Stimulated activated CD8-positive, alpha-beta memory T cell treated with anti-CD3 and anti-CD28 coated beads, Interleukin-12 subunit alpha, Interleukin-12 subunit beta, amount 100 ng/mL, for 1 hour (primary cell): ENCODE data around the gene ATP6V1G2.
"Not testable (repeated sequence)": the region's sequence is repeated elsewhere in the genome, so short reads cannot be mapped to it uniquely, and the experiment has no call there.

Experiments
- DNase-seq: peaks from one replicate; pipeline ENCODE4 v3.0.0-alpha.2; 2020; ENCODE audit warnings: low read depth

ATP6V1G2 gene

DNA sequence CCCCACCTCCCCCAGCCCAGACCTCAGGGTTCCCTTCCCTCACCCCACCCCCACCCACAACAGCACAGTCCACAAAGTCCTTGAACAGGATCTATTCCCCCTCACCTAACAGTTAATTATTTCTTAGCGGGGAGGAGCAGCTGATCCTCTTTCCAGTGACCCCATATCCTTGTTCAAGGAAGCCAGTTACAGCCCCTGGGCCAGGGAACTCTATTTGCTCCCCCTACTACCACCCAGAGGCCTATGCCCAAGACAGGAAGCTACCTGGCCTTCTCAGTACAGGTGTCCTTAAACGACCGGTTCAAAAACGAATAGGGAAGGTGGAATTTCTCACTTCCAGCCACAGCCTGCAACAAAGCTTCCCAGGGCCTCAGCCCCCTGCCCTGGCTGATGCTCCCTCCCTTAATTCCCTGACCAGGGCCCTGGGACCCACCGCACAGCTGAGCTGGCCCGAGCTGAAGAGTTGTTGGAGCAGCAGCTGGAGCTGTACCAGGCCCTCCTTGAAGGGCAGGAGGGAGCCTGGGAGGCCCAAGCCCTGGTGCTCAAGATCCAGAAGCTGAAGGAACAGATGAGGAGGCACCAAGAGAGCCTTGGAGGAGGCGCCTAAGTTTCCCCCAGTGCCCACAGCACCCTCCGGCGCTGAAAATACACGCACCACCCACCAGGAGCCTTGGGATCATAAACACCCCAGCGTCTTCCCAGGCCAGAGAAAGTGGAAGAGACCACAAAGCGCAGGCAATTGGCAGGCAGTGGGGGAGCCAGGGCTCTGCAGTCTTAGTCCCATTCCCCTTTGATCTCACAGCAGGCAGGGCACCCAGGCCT, 16.9 kb downstream of the ATP6V1G2 start:
- no peak for DNase-seq

DNA sequence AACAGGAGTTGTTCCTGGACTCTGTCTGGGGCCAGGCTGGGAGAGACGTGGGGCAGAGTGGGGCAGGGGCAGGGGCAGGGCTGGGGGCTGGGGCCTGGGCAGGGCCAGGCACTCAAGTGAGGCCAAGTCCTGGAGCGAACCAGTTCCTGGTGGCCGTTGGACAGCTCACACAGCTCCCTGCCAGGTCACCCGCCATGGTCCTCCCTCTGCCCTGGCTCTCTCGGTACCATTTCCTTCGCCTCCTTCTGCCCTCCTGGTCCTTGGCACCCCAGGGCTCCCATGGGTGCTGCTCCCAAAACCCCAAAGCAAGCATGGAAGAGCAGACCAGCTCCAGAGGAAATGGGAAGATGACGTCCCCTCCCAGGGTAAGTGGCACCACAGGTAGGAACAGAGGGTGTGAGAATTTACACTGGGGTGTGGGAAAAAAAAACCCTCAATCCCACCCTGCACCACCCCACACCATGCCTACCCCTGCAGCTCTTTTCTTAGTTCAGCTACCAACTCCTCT, 17.5 kb downstream of the ATP6V1G2 start, which contains the start of gene MCCD1:
Gene MCCD1 (plus strand): TSS at position 142 of the 508 bp plus-strand sequence. CDS start 53 bp downstream, at position 195.
- DNase-seq = no peak

DNA sequence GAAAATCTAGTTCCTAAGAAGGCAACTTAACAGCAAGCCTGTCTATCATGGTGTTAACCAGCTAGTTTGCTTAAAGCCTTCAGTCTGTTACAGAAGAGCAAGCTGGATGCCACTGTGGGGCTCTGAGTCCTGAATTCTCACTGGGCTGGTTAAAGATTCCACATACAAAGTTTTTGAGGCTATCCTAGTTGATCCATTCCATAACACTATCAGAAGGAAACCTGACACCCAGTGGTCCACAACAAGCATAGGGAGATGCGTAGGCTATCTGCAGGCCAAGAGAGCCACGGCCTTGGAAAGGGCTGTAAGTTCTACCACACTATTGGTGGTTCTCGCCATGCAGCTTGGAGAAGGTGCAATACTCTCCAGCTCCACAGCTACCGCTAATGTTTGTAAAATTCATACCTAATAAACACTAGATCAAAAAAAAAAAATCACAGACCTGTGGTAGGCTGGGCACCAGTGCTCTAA, 18.1 kb downstream of the ATP6V1G2 start:
- no peak for DNase-seq

DNA sequence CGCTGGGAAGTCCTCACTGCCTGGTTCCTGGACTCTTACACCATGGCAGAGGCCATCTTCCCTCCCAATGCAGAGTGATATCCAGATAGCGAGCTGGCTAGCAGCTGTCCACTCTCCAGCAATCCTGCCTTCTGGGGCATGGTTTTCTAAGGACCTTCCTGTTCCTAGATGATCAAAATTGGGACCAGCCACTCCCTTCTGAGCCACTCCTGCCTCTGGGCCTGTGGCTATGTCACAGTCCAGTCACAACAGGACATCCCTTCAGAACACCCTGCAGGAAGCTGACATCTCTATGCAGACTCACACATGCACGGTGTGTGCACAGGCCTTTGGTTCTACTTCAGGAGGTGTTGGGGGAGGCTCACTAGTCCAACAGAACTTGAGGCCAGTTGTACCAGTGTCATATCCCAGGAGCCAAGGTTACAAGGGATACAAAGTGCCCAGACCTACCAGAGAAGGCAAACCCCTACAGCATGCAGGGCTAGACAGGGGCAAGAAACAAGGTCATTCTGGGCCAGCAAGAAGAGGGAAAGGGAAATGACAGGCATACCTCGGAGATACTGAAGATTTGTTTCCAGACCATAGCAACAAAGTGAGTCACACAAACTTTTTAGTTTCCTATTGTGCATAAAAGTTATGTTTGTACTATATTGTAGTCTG, 20.3 kb downstream of the ATP6V1G2 start:
- DNase-seq = no peak

DNA sequence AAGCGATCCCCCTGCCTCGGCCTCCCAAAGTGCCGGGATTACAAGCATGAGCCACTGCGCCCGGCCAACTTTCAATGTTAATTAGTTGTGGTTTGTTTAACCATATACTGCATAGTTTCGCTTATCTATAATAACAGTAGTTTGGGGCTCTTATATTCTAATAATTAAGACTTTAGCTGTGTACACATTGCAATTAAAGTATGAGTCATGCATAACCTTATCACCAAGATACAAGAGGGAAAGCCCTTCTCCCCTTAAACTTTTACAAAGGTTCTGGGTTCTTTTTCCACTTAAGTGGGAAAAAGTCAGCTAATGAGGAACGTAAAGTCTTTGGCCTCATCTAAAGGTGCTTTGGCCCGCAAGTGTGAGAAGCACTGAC, 20.9 kb downstream of the ATP6V1G2 start:
- no peak for DNase-seq

DNA sequence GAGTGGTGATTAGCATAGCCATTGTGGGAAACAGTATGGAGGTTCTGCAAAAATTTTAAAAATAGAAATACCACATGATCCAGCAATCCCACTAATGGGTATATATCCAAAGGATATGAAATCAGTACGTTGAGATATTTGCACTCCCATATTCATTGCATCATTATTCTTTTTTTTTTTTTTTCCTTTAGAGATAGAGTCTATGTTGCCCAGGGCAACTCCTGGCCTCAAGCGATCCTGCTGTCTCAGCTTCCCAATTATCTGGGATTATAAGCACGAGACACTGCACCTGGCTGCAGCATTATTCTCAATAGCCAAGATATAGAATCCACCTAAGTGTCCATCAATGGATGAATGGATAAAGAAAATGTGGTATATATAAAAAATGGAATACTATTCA, 24.6 kb downstream of the ATP6V1G2 start:
- no peak for DNase-seq

DNA sequence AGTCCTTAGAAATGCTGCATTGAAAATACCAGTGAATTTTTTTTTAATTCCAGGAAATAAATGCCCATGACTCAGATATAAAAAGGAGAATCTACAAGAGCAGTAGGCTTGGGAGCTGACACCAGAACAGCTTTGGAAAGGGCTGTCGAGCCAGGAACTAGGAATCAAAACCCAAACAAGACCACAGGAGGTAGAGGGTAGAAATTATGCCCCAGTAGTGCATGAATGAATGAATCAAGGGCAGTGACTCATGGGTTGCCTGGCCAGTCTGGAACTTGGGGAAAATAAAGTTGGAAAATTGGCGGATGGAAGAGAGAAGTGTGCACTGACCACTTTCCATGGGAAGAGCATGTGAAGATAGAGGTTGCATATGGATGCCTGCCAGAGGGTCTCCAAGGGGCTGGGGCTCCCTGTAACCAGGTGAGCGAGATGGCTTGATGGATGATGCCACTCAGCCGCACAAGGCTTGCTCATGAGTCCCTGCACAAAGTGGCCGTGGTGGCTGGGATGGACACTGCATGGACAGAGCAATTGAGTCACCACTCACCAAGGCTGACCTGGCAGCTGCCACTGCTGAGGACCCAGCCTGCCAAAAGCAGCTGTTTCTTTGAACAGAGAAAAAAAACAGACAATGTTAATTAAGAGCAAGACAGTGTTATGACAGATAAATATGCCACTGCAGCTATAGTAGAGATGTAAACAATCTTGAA, 32.8 kb downstream of the ATP6V1G2 start:
- DNase-seq = no peak

DNA sequence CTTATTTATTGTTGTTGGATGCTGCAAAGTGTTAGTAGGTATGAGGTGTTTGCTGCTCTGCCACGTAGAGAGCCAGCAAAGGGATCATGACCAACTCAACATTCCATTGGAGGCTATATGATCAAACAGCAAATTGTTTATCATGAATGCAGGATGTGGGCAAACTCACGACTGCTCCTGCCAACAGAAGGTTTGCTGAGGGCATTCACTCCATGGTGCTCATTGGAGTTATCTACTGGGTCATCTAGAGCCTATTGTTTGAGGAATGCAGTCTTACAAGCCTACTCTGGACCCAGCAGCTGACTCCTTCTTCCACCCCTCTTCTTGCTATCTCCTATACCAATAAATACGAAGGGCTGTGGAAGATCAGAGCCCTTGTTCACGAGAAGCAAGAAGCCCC, 36.4 kb downstream of the ATP6V1G2 start:
- no peak for DNase-seq

DNA sequence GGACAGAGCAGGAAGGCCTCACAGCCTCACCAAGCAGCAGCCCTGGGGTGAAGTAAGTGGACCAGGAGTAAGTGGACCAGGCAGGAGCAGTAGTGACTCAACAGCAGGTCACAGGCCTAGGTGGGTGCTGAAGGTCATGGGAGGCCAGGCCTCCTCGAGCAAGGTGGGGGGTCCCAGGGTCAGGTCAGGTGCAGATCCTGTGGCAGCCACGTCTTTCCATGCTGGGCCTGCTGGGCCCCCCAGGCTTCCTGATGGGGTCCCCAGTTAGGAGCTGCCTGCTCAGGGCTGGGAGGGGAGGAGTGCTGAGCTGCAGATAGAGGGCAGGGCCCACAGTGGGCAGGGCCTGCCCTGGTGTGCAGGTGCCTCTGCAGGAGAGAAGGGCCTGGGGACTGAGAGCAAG, 37.4 kb downstream of the ATP6V1G2 start:
- DNase-seq = not testable (repeated sequence)

DNA sequence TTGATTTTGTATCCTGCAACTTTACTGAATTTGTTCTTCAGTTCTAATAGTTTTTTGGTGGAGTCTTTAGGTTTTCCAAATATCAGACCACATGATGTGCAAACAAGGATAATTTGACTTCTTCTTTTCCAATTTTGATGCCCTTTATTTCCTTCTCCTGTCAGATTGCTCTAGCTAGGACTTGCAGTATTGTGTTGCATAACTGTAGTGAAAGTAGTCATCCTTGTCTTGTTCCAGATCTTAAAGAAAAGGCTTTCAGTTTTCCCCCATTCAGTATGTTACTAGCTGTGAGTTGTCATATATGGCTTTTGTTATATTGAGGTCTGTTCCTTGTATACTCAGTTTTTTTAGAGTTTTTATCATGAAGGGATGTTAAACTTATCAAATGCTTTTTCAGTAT, 43.8 kb downstream of the ATP6V1G2 start:
- DNase-seq = no peak

DNA sequence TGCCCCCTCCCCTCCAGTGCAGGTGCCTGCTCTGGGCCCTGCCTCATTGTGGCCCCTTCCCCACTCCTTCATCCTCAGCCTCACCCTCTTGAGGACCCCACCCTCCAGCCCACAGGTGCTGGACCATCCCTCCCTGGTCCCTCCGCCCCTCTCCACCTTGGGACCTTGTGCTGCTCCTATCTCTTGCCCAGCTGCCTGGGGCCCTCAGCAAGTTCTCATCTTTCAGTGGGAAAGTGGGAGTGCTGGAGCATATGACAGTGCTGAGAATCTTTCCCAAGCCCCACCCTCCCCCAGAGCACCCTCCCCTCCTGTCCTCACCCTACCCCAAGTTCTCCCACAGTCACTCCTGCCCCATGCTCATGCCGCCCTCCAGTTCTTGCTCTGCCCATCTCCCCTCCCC, 46.8 kb downstream of the ATP6V1G2 start:
- not testable (repeated sequence) for DNase-seq

DNA sequence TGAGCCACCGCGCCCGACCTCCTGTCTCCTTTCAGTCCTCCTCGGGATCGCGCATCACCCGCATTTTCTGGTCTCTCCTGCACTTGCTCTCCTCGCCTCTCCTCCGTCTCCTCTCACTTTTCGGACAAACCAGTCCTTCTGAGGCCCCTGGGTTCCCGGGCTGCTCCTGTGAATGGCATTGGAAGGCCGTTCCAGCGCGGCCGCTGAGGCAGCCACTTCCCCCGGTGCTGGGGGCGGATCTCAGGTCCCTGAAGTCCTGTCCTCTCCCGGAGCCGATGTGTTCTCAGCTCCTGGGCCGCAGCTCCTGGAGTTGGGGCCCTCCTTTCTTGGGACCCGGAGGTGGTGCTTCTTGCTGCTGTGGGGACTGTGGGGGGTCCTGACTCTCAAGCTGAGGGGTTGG, 47.7 kb downstream of the ATP6V1G2 start:
- no peak for DNase-seq

DNA sequence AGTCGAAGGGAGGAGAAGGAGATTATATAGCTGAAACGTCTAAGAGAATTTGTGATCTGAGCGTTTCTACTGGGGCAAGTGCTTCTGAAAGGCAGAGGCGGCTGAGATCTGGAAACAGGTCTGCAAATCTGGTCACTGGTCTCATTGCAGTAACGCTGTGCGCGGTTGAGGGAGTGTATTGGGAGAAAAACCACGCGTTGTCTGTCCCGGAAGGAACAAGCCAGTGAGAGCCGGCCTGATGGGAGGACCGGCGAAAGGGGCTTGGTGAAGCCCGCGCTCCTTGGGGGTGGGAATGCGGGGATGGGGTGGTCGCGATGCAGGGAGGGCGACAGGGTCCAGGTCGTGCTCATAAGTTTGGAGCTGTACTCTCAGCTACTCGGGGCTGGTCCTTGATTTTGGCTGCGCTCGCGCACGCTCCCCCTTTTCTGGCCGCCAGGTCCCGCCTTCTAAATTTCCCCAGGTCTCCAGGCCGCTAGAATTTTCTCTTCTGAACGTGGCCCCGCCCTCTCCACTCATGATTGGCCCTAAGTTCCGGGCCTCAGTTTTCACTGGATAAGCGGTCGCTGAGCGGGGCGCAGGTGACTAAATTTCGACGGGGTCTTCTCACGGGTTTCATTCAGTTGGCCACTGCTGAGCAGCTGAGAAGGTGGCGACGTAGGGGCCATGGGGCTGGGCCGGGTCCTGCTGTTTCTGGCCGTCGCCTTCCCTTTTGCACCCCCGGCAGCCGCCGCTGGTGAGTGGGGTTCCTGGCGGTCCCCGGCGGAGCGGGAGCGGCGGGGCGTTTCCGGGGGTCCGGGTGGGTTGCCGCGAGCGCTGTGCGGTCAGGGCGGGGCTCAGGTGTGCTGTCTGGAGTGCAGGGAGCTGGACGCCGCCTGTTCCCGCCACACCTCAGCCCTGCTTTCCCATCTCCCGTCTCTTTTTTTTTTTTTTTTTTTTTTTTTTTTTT, 48.6 kb downstream of the ATP6V1G2 start, which contains the start of gene MICB:
Gene MICB (plus strand): TSS at position 615 of the 946 bp plus-strand sequence. CDS start 49 bp downstream, at position 664.
- DNase-seq = peak; percentile 76

DNA sequence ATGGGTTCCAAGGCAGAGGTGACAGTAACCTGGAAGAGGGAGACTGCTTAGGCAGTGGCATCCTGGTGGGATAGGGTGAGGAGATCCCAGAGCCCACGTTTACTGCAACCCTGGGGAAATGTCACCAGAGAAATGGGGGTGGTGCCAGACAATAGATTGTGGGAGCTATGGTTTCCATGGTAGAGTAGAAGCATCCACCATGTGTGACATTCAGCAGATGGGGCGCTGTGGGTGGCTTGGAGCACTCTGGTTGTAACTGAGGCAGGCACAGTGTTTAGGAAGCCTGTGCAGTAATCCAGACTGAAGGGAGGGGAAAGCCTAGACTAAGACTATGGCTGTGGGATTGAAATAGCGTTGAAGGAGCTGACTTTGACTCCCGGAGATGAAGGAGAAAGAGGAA, 49.6 kb downstream of the ATP6V1G2 start:
- DNase-seq = not testable (repeated sequence)

DNA sequence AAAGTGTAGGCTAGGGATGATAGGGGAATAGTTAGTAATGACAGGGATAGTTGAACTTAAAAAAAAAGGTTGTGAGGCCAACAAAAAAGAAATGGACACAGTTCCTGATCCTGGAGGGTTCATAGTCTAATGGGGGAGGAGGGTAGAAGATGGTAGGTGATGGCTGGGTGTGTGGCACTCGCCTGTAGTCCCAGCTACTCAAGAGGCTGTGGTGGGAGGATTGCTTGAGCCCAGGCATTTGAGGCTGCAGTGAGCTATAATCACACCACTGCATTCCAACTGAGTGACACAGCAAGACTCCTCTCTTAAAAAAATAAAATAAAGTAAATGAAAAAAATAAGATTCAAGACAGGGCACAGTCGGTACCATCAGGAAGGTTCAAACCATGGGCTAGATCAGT, 50.8 kb downstream of the ATP6V1G2 start:
- DNase-seq = no peak
